ENCODE results near the gene BNIP3. TPM values are rescaled to one million over a fixed set of nuclear protein-coding genes. Genes with fewer than 3 reads are reported as not detected.
"Not testable (repeated sequence)": the region's sequence is repeated elsewhere in the genome, so short reads cannot be mapped to it uniquely, and the experiment has no call there.

The BNIP3 gene
- total RNA-seq, 1 experiment from 2014 or later, result 79.3 TPM

GRCh38 chr10:132002004-132002403 is 20.3 kb upstream of the BNIP3 start:
- no peak for DNase-seq (ENCODE audit: low spot score)

GRCh38 chr10:132001238-132001972 is 19.7 kb upstream of the BNIP3 start:
- peak; percentile 76 for DNase-seq (ENCODE audit: low spot score)

- DNase-seq (ENCODE audit: low spot score), result no peak
Observed at GRCh38 chr10:131998845-131999681, 17.3 kb upstream of the BNIP3 start.

DNA sequence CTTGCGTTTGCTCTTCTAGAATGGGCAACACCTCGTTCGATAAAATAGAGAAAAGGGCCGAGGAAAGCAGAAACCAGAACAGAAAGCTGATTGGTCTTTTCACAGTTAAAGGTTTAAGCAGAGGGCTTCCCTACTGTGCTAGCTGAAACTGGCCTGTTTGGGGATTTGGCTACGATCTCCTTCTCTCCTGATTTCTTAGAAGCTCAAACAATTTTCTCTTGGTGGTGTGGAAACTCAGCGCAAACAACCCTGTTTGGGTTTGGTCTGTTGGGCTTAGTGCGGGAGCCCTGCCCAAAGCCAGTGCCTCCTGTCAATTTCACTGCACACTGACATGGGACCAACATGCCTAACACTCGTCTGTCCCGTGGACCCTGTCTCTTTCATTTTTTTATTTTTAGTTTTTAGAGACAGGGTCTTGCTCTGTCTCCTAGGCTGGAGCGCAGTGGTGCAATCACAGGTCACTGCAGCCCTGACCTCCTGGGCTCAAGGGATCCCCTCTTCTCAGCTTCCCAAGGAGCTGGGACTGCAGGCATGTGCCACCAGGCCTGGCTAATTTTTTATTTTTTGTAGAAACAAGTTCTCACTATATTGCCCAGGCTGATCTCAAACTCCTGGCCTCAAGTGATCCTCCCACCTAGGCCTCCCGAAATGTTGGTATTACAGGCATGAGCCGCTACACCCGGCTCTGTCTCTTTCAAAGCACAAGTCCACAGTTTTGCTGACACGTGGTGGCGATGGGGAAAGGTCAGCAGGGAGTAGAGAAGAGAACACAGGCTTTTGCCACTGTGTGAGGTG is 16.5 kb upstream of the BNIP3 start:
- DNase-seq (ENCODE audit: low spot score), result no peak

GRCh38 chr10:131997366-131998049 is 15.8 kb upstream of the BNIP3 start:
- DNase-seq (ENCODE audit: low spot score), result no peak

DNA sequence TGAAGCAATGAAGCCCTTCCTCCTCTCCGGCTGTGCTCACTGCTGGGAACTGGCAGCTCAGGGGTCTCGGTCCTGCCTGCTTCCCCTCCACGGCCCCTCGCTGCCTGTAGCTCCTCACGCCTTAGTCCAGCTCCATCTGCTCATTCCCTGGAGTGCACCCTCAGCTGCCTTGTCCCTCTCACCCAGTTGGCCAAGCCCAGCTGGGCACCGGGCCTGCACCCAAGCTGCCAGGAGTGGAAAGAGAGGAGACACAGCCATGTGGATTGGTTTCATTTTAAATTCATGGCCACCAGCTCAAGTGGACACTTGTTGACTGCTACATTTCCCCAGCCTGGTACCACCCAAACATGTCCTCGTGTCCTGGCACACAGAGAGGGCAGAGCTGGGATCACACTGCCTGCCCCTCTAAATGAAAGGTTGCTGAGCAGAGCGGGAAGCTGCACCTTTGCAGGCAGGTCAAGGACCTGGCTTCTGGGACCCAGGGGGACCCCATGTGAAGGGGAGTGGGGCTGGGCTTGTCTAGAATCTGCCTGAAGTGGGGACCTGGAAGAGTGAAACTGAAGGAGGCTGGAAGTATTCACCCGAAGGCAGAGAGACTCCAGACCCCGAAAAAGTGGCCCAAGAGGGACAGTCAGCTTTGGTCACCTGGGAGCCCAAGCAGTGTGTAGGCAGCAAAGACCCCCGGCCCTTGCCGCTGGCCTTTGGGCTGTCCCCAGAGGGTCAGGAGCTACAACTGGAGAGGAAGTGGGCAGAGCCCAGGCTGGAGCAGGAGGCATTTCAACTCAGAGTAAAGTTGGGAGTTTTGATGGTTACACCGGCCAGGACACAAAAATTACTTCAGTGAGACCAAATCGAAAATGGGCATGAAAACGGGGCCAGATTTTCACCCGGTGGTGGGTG is 15.0 kb upstream of the BNIP3 start:
- DNase-seq (ENCODE audit: low spot score), result no peak

- no peak for DNase-seq (ENCODE audit: low spot score)
Observed at GRCh38 chr10:131994435-131994834, 12.7 kb upstream of the BNIP3 start.

GRCh38 chr10:131993275-131993674 is 11.6 kb upstream of the BNIP3 start:
- DNase-seq (ENCODE audit: low spot score), result no peak

DNA sequence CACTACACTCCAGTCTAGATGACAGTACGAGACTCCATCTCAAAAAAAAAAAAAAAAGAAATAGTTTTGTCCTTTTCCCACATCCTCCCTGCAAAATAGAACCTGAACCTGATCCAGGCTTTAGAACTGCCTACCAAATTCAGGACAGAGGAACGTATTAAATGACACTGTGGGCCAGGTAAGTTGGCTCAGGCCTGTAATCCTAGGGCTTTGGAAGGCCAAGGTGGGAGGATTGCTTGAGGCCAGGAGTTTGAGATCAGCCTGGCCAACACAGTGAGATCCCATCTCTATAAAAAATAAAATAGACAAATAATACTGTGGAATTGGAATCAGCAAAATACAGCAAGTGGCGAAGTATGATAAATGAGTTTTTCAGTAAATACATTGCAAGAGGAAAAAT is 10.0 kb upstream of the BNIP3 start:
- DNase-seq (ENCODE audit: low spot score), result no peak

GRCh38 chr10:131987786-131988185 is 6.1 kb upstream of the BNIP3 start:
- not testable (repeated sequence) for DNase-seq (ENCODE audit: low spot score)

GRCh38 chr10:131987301-131987700 is 5.6 kb upstream of the BNIP3 start:
- not testable (repeated sequence) for DNase-seq (ENCODE audit: low spot score)

DNA sequence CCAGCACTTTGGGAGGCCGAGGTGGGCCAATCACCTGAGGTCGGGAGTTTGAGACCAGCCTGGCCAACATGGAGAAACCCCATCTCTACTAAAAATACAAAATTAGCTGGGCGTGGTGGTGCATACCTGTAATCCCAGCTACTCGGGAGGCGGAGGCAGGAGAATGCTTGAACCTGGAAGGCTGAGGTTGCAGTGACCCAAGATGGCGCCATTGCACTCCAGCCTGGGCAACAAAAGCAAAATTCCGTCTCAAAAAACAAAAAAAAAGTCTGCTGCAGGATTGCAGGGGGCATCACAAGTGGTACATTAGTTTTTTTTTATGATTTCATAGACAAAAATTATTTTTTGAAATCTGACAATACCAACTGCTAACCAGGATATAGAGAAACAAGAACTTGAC is 5.1 kb upstream of the BNIP3 start:
- not testable (repeated sequence) for DNase-seq (ENCODE audit: low spot score)

- peak; percentile 72 for DNase-seq (ENCODE audit: low spot score)
Observed at GRCh38 chr10:131983780-131984179, 2.1 kb upstream of the BNIP3 start.

- DNase-seq (ENCODE audit: low spot score), result no peak
Observed at GRCh38 chr10:131982796-131983195, 1.1 kb upstream of the BNIP3 start.

- no peak for DNase-seq (ENCODE audit: low spot score)
Observed at GRCh38 chr10:131982185-131982756, 548 bp upstream of the BNIP3 start.

DNA sequence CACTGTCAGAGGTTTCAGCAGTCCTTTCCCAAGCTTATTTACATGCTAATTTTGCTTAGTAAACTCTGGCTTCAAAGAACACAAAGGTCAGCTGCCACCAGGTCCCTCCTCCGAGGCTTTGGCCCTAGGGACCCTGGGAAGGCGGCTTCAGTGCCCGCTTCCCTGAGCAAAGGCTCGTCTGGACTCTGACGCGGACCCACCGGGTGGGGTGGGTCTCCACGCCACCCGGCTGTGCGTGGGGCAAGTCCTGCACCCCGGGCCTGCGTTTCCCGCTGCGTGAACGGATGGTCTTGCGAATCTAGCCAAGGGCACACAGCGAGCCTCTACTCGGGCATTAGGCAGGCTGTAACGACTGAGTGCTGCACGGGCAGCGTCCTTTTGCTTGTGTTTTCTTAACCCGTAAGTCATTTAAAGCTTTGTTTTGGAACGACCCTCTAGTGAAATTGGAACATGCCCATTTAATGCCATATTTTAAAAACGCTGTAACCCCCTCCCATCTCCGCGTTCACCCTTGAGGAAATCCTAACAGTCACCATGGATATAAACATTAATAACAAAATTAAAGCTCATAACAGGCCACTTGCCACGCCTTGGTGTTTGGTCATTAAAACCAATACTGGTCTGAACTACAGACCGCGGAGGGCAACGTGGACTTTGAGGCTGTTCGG is 828 bp downstream of the BNIP3 start:
- DNase-seq (ENCODE audit: low spot score), result no peak

- DNase-seq (ENCODE audit: low spot score), result no peak
Observed at GRCh38 chr10:131980321-131980720, 1.4 kb downstream of the BNIP3 start.

- DNase-seq (ENCODE audit: low spot score), result no peak
Observed at GRCh38 chr10:131979821-131980270, 1.9 kb downstream of the BNIP3 start.

DNA sequence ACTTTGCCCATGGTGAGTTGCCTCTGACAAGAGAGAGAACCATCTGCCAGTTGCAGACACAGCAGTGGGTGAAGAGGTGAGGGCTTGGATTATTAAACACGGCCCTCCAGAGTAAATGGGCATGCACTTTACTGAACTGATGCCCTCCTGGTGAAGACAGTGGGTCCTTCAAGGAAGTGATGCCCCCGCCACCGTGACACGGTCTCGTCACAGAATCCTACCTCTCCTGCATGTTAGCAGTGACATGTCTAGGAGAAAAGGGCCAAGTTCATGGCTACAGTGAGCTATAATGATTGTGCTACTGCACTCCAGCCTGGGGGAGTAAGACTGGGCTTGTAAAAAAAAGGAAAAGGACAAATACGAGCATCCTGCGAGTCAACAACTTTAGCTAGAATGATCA is 2.4 kb downstream of the BNIP3 start:
- DNase-seq (ENCODE audit: low spot score), result no peak

- DNase-seq (ENCODE audit: low spot score), result no peak
Observed at GRCh38 chr10:131978851-131979250, 2.9 kb downstream of the BNIP3 start.

Data from A172 (cell line).